GM10248 (cell line): ENCODE data around the gene PLB1.
A peak's percentile ranks its signal among the peaks of the same experiment; 100 is the strongest.

ENCODE experiments used
- CTCF ChIA-PET: fragments of 300-600 bp; sonication (Branson Sonifier 250); formaldehyde crosslinking; extraction: SDS; loops from one replicate; lab custom pipeline; 2021; ENCODE audit warnings: antibody characterized with exemption; lab: Yijun Ruan, JAX
- POLR2A ChIA-PET: fragments of 350-650 bp; sonication (Branson Sonifier 250); formaldehyde crosslinking; extraction: SDS; loops from one replicate; lab custom pipeline; 2020; ENCODE audit warnings: antibody characterized with exemption; lab: Yijun Ruan, JAX
- DNase-seq: peaks from one replicate; pipeline ENCODE4 v3.0.0; 2012; ENCODE audit errors: extremely low spot score
- CTCF ChIP-seq: IDR thresholded peaks from 2 replicates; pipeline ENCODE4 v1.5.1; 2012; ENCODE audit warnings: mild to moderate bottlenecking, low read depth; ENCODE audit errors: extremely low read depth, missing control alignments, control extremely low read depth

PLB1 gene

GRCh38 chr2:28563869-28564268 is 68.0 kb downstream of the PLB1 start:
- TF ChIP-seq CTCF: no peak
- no peak for DNase-seq
- ChIA-PET POLR2A (no interaction called here), CTCF (interaction anchor here (0.9 to 1.2 kb wide), 2 partner anchors 30 to 188 kb away, joined by 3 to 4 read pairs; partner anchors contain the start of gene PPP1CB)

GRCh38 chr2:28564346-28564745 is 68.5 kb downstream of the PLB1 start:
- POLR2A ChIA-PET: no interaction called here
- no peak for TF ChIP-seq CTCF
- CTCF ChIA-PET: interaction anchor here (0.9 to 1.2 kb wide), 2 partner anchors 30 to 188 kb away, joined by 3 to 4 read pairs; partner anchors contain the start of gene PPP1CB
- DNase-seq: no peak

GRCh38 chr2:28565033-28565432 is 69.2 kb downstream of the PLB1 start:
- DNase-seq: no peak
- CTCF ChIA-PET: interaction anchor here (0.8 to 3.7 kb wide), 4 partner anchors 14 to 167 kb away, joined by 3 to 39 read pairs (median 3); no protein-coding TSS in a partner anchor
- TF ChIP-seq CTCF: no peak
- POLR2A ChIA-PET: no interaction called here

- POLR2A ChIA-PET: no interaction called here
- TF ChIP-seq CTCF: no peak
- DNase-seq: no peak
- CTCF ChIA-PET: interaction anchor here (0.8 to 3.7 kb wide), 23 partner anchors 10 to 790 kb away, joined by 3 to 50 read pairs (median 5); no protein-coding TSS in a partner anchor
These were observed 69.9 kb downstream of the PLB1 start for GRCh38 chr2:28565720-28566295.

- ChIA-PET CTCF (interaction anchor here (0.7 to 3.7 kb wide), 35 partner anchors 10 to 789 kb away, joined by 3 to 50 read pairs (median 3); partner anchors contain the start of gene PPP1CB), POLR2A (interaction anchor here (0.6 to 0.7 kb wide), 3 partner anchors 11 to 966 kb away, joined by 5 to 12 read pairs (median 6); no protein-coding TSS in a partner anchor)
- TF ChIP-seq CTCF: peak; percentile 100
- DNase-seq: peak; percentile 96
These were observed 70.7 kb downstream of the PLB1 start for GRCh38 chr2:28566521-28567041.

GRCh38 chr2:28567061-28567471 is 71.2 kb downstream of the PLB1 start:
- DNase-seq: peak; percentile 43
- ChIA-PET POLR2A (interaction anchor here (0.6 to 0.7 kb wide), 3 partner anchors 10 to 966 kb away, joined by 5 to 12 read pairs (median 6); no protein-coding TSS in a partner anchor), CTCF (interaction anchor here (0.7 to 3.7 kb wide), 34 partner anchors 11 to 624 kb away, joined by 3 to 50 read pairs (median 3); partner anchors contain the start of gene PPP1CB)
- no peak for TF ChIP-seq CTCF
